Effector CD4-positive, alpha-beta T cell (primary cell): ENCODE data around the gene NT5C1B.

Experiments used
- DNase-seq: peaks from one replicate; pipeline ENCODE4 v3.0.0-alpha.2; 2020

The NT5C1B gene

GRCh38 chr2:18550433-18550832 lies 38.9 kb downstream of the NT5C1B start:
- no peak for DNase-seq

GRCh38 chr2:18549083-18549482 lies 40.3 kb downstream of the NT5C1B start:
- no peak for DNase-seq

- DNase-seq, result no peak
Observed at GRCh38 chr2:18548621-18549020, 40.7 kb downstream of the NT5C1B start.

GRCh38 chr2:18546567-18546966 lies 42.8 kb downstream of the NT5C1B start:
- DNase-seq, result no peak

- DNase-seq, result no peak
Observed at GRCh38 chr2:18545384-18545783, 44.0 kb downstream of the NT5C1B start.

- DNase-seq, result no peak
Observed at GRCh38 chr2:18544171-18544570, 45.2 kb downstream of the NT5C1B start.

GRCh38 chr2:18540872-18541271 lies 48.5 kb downstream of the NT5C1B start:
- no peak for DNase-seq

- DNase-seq, result no peak
Observed at GRCh38 chr2:18536697-18537096, 52.7 kb downstream of the NT5C1B start.

- no peak for DNase-seq
Observed at GRCh38 chr2:18536100-18536499, 53.3 kb downstream of the NT5C1B start.

- DNase-seq, result no peak
Observed at GRCh38 chr2:18531194-18531593, 58.2 kb downstream of the NT5C1B start.

- DNase-seq, result no peak
Observed at GRCh38 chr2:18527822-18528221, 61.5 kb downstream of the NT5C1B start.

- DNase-seq, result no peak
Observed at GRCh38 chr2:18527326-18527725, 62.0 kb downstream of the NT5C1B start.

GRCh38 chr2:18526429-18526828 lies 62.9 kb downstream of the NT5C1B start:
- no peak for DNase-seq

- no peak for DNase-seq
Observed at GRCh38 chr2:18525852-18526251, 63.5 kb downstream of the NT5C1B start.

GRCh38 chr2:18525236-18525635 lies 64.1 kb downstream of the NT5C1B start:
- no peak for DNase-seq

GRCh38 chr2:18522484-18523146 lies 66.8 kb downstream of the NT5C1B start:
- no peak for DNase-seq

- DNase-seq, result peak; percentile 67
Observed at GRCh38 chr2:18520451-18521425, 68.6 kb downstream of the NT5C1B start.

GRCh38 chr2:18519914-18520450 lies 69.4 kb downstream of the NT5C1B start:
- no peak for DNase-seq

GRCh38 chr2:18518116-18519111 lies 71.0 kb downstream of the NT5C1B start:
- no peak for DNase-seq

- DNase-seq, result no peak
Observed at GRCh38 chr2:18517386-18517785, 72.0 kb downstream of the NT5C1B start.

GRCh38 chr2:18516112-18516511 lies 73.3 kb downstream of the NT5C1B start:
- DNase-seq, result no peak
